ENCODE measurements around the gene UAP1L1. TPM values are rescaled to one million over a fixed set of nuclear protein-coding genes. Genes with fewer than 3 reads are reported as not detected.

Gene UAP1L1
- total RNA-seq, 2 donors from 2014 or later, result 13.5 to 14.0 TPM

DNA sequence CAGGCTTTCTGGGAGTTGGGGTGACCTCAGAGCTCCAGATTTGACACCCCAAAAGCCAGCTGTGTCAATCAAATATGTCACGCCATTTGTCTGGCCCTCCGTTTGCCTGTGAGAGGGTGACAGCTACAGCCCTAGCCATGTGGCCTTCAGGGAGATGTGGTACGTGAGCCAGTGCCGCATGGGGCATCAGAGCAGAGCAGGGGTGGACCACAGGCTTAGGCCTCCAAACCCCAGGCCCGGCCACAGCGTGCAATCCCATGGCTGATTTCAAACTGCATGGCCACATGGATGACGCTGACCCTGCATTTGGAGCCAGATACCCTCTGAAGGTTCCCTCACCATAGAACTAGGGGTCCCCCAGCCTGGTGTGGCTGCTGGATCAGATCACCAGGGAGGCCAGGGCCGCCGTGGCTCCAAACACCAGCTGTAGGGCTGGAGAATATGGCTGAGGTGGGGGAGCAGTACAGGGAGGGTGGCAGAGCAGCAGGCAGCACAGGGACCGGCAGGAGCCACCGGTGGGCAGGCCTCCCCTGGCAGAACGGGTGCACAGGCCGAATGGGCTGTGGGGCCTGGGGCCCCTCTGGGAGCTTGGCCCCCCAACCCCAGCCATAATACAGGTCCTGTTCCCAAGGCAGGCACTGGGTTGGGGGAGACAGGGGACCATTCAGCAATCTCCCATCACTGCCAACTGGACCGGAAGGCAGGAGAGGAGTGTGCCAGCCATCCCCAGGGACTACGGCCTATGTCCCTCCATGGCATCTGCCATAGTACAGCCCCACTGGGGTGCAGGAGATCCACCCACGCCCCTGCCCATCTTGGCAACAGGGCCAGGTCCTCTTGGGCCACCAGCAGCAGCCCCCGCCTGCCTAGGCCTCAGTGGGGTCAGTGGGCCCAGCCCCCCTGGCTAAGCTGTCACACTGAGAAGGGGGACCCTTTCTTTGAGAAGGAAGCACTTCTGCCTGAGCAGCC is 8.5 kb upstream of the UAP1L1 start:
- DNase-seq (no peak), ATAC-seq (no peak)
- intact Hi-C loops (cut with DNase I), result loop anchor here in 1 of 2 donors (10.0 kb wide), 1 partner anchor 284 kb away; no protein-coding TSS in a partner anchor

DNA sequence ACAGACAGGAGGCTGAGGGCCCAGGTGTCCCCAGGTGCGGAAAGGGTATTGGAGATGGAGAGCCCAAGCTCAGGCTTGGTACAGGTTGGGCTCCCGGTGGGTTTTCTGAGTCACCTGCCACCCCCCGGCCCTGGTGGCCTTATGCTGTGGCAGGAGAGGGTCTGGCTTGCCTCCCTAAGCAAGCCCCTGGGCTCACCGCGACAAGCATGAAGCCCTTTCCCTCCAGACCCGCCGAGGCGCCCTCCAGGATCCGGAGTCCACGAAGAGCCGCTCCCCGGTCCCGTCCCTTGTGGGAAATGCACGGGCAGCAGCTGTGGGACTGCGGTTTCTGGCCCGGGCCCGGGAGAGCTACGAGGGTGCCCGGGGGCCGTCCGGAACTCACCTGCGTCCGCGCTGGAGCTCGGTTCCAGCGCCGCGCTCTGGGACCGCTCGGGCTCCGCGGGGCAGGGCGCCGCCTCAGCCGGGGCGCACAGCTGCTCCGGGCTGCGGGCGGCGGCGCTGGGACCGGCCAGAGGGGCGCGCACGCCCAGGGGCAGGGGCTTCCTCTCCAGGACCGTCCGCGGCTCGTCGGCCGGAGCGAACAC is 7.7 kb upstream of the UAP1L1 start:
- DNase-seq, result no peak
- intact Hi-C loops (cut with DNase I), result loop anchor here in 1 of 2 donors (10.0 kb wide), 1 partner anchor 285 kb away; no protein-coding TSS in a partner anchor
- no peak for ATAC-seq

DNA sequence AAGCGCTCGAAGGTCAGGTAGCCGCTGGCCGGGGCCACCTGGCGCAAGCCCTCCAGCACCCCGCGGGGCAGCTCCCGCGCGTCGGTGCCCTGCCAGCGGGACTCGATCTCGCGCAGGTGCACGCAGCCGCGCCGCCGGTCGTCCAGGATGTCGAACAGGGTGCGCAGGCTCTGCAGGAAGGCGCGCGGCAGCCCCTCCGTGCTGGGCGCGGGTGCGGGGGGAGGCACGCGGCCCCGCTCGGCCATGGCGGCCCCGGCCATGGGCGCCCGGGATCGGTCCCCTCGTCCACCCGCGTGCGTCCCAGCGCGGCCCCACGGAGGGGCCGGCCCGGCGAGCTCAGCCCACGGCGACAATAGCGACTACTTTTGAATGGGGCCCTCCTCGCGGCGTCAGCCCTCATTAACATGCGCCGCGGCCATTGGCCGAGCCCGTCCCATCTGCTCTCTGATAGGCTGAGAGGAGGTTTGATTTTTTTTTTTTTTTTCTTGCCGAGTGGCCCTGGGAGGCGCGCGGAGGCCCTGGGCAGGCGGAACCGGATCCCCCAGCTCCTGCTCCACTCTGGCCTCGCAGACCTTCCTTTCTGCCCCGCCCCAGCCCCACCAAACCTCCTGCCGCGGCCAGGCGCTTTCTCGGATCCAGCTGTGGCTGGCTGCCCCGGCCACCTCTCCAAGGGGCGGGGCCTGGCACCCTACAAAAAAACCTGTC is 7.0 kb upstream of the UAP1L1 start, which contains the start of gene SAPCD2:
TSS of gene SAPCD2 (minus strand) at position 357 of the 705 bp plus-strand sequence. CDS start at position 260, 97 bp downstream.
- ATAC-seq (peak; percentile 93 to 97), DNase-seq (peak; percentile 91)
- intact Hi-C loops (cut with DNase I), result no loop called here

DNA sequence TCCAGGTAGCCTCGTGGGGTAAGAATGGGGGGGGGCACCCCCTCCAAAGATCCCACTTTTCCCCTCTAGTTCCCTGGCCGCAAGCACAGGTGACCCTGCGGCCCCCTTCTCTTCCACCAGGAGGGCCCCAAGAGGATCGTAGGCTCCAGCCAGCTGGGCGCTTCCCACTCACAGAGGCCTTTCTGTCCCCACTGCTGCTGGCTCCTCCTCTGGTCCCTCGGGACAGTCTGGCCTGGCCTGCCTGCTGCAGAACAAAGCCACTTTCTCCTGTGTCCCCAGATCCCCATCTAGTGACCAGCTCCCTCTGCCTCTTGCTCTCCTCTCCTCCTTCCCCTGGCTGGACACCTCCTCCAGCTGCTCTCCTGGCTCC is 6.4 kb upstream of the UAP1L1 start:
- ATAC-seq, result peak; percentile 23 to 31
- intact Hi-C loops (cut with DNase I), result no loop called here

DNA sequence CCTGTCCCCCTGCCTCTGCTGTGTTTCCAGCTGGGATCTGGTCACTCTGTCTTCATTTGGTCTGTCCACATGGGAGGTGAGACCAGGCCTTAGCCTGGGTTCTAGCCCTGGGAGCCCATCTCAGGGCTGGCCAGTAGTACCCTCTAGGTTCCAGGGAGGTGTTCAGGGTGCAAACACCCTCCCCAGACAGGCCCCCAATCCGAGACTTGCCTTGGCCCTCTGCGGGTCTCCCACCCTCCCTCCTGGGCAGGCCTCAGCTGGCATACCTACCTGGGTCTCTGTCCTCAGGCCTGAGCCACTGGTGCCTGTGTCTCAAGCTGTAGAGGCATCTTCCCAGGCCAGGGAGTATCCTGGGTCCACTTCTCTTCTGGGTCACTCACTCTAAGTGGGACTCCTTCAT is 6.0 kb upstream of the UAP1L1 start:
- ATAC-seq (no peak), DNase-seq (no peak)
- intact Hi-C loops (cut with DNase I), result no loop called here

More for the DNA sequence above, 6.4 kb upstream of the UAP1L1 start:
- DNase-seq, result no peak

DNA sequence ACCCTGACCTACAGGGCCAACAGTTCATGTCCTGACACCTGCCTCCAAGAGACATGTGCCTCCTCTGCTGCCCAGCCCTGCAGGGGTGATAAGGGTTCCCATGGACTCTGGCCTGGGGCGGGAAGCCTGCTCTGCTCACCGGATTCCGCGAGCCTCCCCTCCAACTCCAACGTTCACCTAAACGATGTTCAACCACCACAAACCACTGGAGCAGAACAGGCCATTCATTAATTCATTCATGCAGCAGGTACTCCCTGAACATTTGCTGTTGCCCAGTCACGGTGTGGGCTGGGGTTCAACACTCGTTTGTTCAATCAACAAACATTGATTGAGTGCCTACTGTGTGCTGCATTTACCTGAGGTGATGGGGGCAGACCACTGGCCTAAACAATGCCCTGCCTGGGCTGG is 3.3 kb upstream of the UAP1L1 start:
- DNase-seq, result no peak
- no peak for ATAC-seq
- intact Hi-C loops (cut with DNase I), result no loop called here

DNA sequence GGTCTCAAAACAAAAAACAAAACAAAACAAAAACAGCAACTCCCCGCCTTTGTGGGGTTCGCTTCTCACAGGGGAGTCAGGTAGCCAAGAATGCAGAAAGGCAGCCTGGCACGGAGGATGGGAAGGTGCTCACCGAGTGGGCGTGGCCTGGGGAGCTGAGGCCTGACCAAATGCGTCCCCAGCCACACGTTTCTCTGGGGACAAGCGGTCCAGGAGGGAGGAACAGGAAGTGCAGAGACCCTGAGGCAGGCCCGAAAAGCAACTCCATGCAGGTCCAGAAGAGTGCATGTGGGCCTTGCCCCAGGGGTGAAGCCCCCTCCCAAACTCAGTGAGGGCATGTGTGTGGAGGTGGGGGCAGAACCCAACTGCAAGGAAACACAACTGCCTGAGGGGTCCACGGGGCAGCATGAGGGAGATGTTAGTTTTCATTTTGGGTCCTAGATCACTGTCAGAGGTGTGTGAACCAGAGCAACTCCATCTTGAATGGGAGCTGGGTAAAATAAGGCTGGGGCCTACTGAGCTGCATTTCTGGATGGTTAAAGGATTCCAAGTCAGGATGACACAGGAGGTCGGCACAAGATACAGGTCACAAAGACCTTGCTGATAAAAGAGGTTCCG is 2.6 kb upstream of the UAP1L1 start:
- DNase-seq (peak; percentile 20), ATAC-seq (no peak)
- intact Hi-C loops (cut with DNase I), result no loop called here

DNA sequence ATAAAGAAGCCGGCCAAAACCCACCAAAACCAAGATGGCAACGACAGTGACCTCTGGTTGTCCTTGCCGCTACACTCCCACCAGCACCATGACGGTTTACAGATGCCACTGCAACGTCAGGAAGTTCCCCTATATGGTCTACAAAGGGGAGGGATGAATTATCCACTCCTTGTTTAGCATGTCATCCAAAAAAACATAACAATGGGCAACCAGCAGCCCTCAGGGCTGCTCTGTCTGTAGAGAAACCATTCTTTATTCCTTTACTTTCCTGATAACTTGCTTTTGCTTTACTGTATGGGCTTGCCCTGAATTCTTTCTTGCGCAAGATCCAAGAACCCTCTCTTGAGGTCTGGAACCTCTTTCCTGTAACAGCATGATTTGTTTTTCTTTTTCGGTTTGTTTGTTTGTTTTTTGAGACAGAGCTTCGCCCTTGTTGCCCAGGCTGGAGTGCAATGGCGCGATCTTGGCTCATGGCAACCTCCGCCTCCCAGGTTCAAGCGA is 2.0 kb upstream of the UAP1L1 start:
- ATAC-seq (no peak), DNase-seq (no peak)
- intact Hi-C loops (cut with DNase I), result no loop called here

DNA sequence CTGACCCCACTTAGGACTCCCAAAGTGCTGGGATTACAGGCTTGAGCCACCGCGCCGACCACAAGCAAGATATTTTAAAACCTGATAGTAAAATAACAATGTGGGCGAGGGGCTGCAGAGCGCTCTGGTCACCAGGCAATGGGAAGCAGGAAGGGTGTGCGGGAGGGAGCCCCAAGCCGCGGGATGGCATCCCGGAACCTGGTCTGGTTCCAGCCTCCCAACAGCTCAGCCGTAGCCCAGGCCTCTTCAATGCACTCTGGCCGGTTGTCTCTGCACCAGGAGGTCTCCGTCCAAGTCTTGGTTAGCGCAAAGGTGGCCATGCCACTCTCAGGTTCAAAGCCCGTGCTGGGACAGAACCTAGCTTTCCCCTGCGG is 694 bp upstream of the UAP1L1 start:
- ATAC-seq (peak in 1 of 2 donors; percentile 4), DNase-seq (no peak)
- intact Hi-C loops (cut with DNase I), result no loop called here

DNA sequence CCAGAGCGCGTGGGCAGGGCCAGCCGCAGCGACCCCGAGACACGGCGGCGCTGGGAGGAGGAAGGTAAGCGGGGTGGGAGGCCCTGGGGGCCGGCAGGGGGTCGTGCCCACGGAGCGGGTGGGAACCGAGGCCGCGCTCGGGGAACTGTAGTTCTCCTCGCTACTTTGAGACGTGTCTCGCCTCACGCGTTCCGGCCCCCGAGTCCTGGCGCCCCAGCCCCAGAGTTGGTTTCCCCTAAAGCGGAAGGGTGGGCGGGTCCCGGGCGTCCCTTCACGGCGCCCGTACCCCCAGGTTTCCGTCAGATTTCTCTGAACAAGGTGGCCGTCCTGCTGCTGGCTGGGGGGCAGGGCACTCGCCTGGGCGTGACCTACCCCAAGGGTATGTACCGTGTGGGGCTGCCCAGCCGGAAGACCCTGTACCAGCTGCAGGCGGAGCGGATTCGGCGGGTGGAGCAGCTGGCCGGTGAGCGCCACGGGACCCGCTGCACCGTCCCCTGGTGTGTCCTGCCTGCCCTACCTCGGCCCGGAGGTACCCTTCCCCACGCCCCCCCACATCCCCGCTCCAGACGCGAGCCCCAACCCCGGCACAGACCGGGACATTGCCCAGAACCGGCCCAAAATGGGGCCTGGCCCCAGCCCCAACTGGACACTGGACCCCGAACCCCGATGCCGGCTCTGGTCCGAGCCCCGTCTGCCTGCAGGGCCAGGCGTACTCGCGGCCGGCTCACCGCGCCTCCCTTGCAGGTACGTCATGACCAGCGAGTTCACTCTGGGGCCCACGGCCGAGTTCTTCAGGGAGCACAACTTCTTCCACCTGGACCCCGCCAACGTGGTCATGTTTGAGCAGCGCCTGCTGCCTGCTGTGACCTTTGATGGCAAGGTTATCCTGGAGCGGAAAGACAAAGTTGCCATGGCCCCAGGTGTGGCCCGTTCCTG is 709 bp downstream of the UAP1L1 start:
- ATAC-seq (peak; percentile 5 to 12), DNase-seq (no peak)
- intact Hi-C loops (cut with DNase I), result no loop called here

DNA sequence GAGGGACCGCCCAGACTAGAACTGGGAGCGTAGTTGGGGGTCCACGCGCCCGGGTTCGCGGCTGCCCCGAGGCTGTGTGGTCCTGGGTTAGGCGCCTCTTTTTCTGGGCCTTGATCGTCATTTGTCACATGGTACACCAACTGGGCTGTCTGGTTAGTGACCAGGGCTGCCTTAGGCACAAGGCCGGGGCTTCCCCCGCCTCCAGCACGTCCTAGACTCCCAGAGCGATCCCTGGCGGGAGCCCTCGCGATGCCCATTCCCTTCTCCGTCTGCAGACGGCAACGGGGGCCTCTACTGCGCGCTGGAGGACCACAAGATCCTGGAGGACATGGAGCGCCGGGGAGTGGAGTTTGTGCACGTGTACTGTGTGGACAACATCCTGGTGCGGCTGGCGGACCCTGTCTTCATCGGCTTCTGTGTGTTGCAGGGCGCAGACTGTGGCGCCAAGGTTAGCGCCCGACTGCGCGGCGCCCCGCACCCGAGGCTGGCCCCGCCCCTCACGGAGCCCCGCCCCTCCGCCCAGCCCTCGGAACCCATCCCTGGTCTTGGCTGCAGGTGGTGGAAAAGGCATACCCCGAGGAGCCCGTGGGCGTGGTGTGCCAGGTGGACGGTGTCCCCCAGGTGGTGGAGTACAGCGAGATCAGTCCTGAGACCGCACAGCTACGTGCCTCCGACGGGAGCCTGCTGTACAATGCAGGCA is 1.5 kb downstream of the UAP1L1 start:
- no peak for ATAC-seq
- no peak for DNase-seq
- intact Hi-C loops (cut with DNase I), result no loop called here

DNA sequence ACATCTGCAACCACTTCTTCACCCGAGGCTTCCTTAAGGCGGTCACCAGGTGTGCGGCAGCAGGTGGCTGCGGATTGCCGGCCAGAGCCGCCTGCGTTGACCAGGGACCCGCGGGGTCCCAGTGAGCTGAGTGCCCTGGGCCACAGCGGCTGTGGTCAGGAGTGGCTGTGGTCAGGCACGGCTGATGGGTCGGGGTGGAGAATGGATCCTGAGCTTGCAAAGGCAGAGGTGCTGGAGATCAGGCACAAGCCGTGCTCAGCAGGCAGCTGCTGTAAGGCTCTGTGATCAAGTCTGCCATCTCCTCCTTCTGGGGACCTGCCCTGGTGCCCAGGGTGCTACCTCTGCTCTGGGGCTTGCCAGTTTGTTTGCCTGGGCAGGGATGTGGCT is 2.1 kb downstream of the UAP1L1 start:
- ATAC-seq, result no peak
- DNase-seq, result no peak
- intact Hi-C loops (cut with DNase I), result no loop called here

DNA sequence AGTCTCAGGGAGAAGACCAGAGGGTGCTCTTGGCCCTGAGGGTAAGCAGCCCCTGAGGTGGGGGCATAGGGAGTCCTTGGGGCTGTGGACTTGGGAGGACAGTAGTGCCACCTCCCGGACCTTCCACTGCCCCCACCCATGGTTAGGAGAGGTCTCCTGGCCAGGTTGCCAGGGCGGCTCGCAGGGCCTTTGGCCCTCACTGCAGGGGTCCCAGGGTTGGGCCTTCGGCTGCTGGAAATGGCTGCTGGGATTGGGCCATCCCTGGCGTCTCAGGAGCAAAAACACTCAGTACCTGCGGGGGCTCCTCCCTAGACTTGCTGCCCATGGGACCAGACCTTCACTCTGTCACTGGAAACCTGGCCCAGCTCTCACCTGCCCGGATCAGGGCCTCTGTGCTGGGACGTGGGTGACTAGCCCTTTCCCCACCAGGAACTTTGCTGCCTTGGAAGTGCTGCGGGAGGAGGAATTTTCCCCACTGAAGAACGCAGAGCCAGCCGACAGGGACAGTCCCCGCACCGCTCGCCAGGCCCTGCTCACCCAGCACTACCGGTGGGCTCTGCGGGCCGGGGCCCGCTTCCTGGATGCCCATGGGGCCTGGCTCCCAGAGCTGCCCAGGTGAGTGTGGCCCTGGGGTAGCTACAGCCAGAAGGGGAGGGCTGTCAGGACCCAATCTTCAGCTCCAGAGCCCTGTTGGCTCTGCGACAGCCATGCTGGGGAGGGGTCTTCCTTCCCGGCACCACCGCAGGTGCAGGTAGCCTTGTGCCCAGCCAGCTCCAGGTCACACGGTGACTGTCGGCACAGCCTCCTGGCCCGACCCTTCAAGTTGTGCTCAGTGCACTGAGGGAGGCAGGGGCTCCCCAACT is 3.2 kb downstream of the UAP1L1 start:
- ATAC-seq (no peak), DNase-seq (no peak)
- intact Hi-C loops (cut with DNase I), result no loop called here

DNA sequence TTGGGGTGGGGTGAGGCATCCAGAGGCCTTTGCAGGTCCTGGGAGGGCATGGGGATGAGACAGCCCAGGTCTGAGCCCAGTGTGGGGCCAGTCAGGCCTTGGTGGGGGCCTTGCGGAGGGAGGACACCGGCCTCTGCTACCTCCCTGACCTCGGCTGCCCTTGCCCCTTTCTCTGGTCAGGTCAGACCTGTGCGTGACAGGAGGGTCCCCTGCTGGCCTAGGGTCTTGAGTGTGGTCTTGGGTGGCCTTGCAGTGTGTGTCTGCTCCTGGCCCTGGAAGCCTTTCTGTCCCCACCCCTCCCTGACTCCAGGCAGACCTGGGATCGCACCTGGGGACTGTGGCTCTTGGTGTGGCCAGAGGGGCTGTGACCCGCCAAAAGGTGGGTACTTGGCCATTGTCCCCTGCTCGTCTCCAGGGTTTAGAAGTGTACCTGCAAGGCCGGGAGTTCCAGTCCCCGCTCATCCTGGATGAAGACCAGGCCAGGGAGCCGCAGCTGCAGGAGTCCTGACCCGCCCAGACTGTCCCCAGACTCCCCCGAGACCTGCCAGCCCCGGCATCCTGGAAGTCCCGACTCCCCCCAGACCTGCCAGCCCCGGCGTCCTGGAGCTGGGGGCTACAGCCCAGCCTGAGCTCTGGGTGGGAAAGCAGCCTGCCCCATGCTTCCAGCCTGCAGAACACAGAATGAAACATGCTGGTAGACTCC is 5.1 kb downstream of the UAP1L1 start:
- intact Hi-C loops (cut with DNase I), result no loop called here
- no peak for DNase-seq
- ATAC-seq, result no peak

DNA sequence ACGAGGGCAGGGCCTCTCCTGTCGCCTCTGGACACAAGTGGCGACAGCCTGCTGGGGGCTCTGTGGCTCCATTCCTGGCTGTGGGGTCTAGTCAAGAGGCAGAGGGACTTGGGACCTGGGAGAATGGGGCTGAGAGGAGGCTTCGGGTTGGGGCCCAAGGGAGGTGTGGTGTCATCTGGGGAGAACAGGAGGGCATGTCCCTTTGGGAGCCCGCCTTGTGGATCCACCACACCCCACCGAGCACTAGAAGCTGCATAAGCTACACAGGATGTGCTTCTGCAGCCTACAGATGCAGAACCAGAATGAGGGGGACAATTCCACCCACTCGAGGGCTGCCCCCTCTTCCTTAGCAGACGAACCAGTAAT is 5.6 kb downstream of the UAP1L1 start:
- no peak for ATAC-seq
- intact Hi-C loops (cut with DNase I), result no loop called here
- no peak for DNase-seq

DNA sequence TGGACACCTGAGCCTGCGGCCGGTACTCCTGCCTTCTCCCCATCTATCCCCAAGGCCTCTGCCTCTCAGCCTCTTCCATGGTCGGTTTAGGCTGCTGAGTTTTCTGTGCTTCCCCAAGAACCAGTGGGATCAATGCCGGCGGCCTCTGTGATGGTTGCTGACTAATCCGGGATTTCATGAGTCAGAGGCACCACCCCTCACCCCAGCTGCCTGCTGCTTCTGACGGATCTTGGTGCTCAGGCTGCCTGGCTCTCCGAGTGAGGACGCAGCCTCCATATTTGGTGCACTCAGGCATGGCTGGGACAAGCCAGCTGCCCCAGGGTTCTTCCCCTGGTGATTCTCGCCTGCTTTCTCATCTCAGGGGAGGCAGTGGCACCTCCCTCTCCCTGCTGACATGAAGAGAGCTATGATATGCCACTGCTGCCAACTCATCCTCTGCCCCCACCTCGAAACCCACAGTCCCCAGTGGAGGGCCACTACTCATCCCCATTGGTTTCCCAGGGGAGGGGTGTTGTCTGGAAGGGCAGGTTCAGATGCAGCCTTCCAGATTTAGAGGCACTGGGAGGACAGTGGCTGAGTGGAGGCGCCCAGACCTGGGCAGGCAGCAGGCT is 6.2 kb downstream of the UAP1L1 start:
- peak in 1 of 2 donors; percentile 4 for ATAC-seq
- DNase-seq, result peak; percentile 80
- intact Hi-C loops (cut with DNase I), result no loop called here

Measured in left cardiac atrium (tissue), 4 donors.